H1 (cell line): ENCODE data around the gene SEC24A.

Experiments used
- FOSL1 ChIP-seq: IDR thresholded peaks from 2 replicates; pipeline ENCODE4 v1.6.1; 2011; ENCODE audit warnings: mild to moderate bottlenecking, low read depth, low read length, moderate library complexity; ENCODE audit not compliant: insufficient read depth
- RAD21 ChIP-seq, 2 experiments: IDR thresholded peaks in 1 of 2; conservative IDR thresholded peaks in 1 of 2; 2 replicates each; pipeline ENCODE4 v1.6.1; 2011; ENCODE audit warnings: low read depth in 2 of 2, low read length in 2 of 2, improper control_type of control experiment in 1 of 2, inconsistent platforms in 1 of 2, mild to moderate bottlenecking in 1 of 2, moderate library complexity in 1 of 2

DNA sequence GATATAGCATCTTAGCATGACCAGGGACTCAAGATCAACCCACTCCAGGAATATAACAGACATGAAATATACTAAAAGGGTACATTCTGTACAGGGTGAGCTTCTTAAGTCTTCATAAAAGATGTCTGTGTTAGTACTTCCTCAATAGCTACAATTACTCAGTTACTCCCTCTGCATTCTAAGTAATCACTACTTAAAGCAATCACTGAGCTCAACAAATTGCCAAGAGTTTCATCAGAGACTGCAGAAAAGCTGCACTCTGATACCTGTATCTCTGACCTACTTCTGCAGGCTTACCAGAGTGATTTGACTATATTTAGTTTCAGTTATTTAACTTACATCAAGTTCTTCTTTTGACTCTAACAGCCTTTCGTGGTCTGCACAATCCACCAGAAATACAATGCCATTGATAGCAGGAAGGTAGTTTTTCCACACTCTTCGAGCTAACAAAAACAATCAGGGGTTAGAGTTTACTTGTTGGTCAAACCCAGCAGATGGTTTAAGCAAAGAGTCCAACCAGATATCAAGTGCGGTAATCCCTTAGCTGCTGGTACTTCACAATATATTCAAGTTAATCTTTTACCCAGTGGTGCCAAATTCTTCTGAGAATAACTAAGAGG is 39.2 kb upstream of the SEC24A start:
- TF ChIP-seq RAD21 (IDR thresholded peaks at IDR 0.05 in 1 of 2, conservative IDR thresholded peaks at IDR 0.05 in 1 of 2; ENCODE audit: low read depth in 2 of 2, low read length in 2 of 2): no peak
- TF ChIP-seq FOSL1: no peak
